Thyroid gland (tissue), 4 donors: ENCODE data around the gene EDIL3. TPM values are rescaled to one million over a fixed set of nuclear protein-coding genes. Genes with fewer than 3 reads are reported as not detected.
A peak's percentile ranks its signal among the peaks of the same experiment; 100 is the strongest.

Experiments
- DNase-seq, 2 donors: peaks; one replicate each; pipeline ENCODE4 v3.0.0-alpha.2; 2019
- H3K27ac ChIP-seq, 3 donors: fragments of 200-600 bp; sonication (generic); 1 replicate in 2 of 3; 2 replicates in 1 of 3; pipeline ENCODE4 v1.5.1; 2016 to 2019; ENCODE audit warnings: mild to moderate bottlenecking in 1 of 3, moderate library complexity in 1 of 3
- H3K27me3 ChIP-seq: fragments of 200-600 bp; sonication (generic); one replicate; pipeline ENCODE4 v1.5.1; 2019
- H3K36me3 ChIP-seq, 2 donors: fragments of 200-600 bp; sonication (generic); one replicate each; pipeline ENCODE4 v1.5.1; 2016 to 2019
- H3K4me1 ChIP-seq, 2 donors: fragments of 200-600 bp; sonication (generic); one replicate each; pipeline ENCODE4 v1.5.1; 2017 to 2019
- H3K4me3 ChIP-seq, 3 donors: fragments of 200-600 bp; sonication (generic); replicated peaks in 1 of 3; 1 replicate in 2 of 3; 2 replicates in 1 of 3; pipeline ENCODE4 v1.5.1; 2016; ENCODE audit warnings: mild to moderate bottlenecking in 1 of 3
- H3K9me3 ChIP-seq: fragments of 200-600 bp; sonication (generic); one replicate; pipeline ENCODE4 v1.5.1; 2017
- POLR2A ChIP-seq, 2 donors: fragments of 450-650 bp; IDR thresholded peaks; one replicate each; pipeline ENCODE4 v1.6.1; 2017; ENCODE audit warnings: antibody characterized with exemption in 2 of 2, mild to moderate bottlenecking in 2 of 2, moderate library complexity in 1 of 2
- WGBS, 2 donors: methylation state at CpG; one replicate each; pipeline ENCODE4 v1.1.5; 2017; 5-methylcytosine and 5-hydroxymethylcytosine counted together
- intact Hi-C: fragments of 100-400 bp; cut with DNase I; formaldehyde crosslinking; loops from one replicate; pipeline ENCODE4 v1.15.1; 2023
- total RNA-seq, 4 donors: library from RNA; depleted of rRNA; stranded (reverse); fragments of >200 nt; gene quantifications; one replicate each; pipeline ENCODE4 v1.2.3, GENCODE V29; 2016
- TF ChIP-seq, protein P1 (sequence below), 6 experiments: fragments of 200-600 bp in 3 of 6; fragments of 450-650 bp in 3 of 6; sonication (generic) in 3 of 6; IDR thresholded peaks; one replicate each; pipeline ENCODE4 v1.5.1; 2016 to 2019; ENCODE audit warnings: antibody characterized with exemption in 6 of 6, mild to moderate bottlenecking in 2 of 6, inconsistent platforms in 1 of 6, moderate library complexity in 1 of 6

Gene EDIL3
- total RNA-seq, 4 donors from 2014 or later: 2.0 to 5.5 (median 3.3) TPM

- TF ChIP-seq, protein P1, sequence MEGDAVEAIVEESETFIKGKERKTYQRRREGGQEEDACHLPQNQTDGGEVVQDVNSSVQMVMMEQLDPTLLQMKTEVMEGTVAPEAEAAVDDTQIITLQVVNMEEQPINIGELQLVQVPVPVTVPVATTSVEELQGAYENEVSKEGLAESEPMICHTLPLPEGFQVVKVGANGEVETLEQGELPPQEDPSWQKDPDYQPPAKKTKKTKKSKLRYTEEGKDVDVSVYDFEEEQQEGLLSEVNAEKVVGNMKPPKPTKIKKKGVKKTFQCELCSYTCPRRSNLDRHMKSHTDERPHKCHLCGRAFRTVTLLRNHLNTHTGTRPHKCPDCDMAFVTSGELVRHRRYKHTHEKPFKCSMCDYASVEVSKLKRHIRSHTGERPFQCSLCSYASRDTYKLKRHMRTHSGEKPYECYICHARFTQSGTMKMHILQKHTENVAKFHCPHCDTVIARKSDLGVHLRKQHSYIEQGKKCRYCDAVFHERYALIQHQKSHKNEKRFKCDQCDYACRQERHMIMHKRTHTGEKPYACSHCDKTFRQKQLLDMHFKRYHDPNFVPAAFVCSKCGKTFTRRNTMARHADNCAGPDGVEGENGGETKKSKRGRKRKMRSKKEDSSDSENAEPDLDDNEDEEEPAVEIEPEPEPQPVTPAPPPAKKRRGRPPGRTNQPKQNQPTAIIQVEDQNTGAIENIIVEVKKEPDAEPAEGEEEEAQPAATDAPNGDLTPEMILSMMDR (IDR thresholded peaks at IDR 0.05): no peak
- TF ChIP-seq POLR2A (IDR thresholded peaks at IDR 0.05): no peak
- H3K27me3 ChIP-seq: no peaks in the 10 kb centered on the region
- DNase-seq: no peak
- H3K36me3 ChIP-seq: no peaks in the 10 kb centered on the region
- no peaks in the 10 kb centered on the region for H3K4me1 ChIP-seq
- H3K9me3 ChIP-seq: no peaks in the 10 kb centered on the region
- H3K27ac ChIP-seq: no peak overlapping the region
- no peak overlapping the region for H3K4me3 ChIP-seq
- intact Hi-C loops: no loop called here
- 89 to 92% methylated on average over 1 of the region's 1 CpG for WGBS, 2 donors
These were observed 12.7 kb upstream of the EDIL3 start for GRCh38 chr5:84397385-84397784.

DNA sequence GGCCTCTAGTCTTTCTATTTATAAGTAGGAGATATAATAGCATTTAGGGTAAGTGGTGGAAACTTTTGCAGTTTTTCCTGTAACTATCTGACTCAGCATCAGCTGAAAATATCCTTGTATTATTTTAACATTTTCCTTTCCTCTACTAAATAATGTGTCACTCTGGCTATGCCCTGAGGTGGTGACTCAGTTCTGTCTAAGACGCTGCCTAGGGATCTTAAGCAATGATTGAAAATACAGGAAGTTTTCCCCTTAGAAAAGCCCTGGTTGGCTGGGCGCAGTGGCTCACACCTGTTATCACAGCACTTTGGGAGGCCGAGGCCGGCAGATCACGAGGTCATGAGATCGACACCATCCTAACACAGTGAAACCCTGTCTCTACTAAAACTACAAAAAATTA is 9.3 kb upstream of the EDIL3 start:
- intact Hi-C loops: no loop called here

GRCh38 chr5:84392836-84393235 is 8.2 kb upstream of the EDIL3 start:
- no peak overlapping the region for H3K27ac ChIP-seq
- WGBS, 2 donors: 90% methylated on average over 2 of the region's 2 CpGs
- intact Hi-C loops: no loop called here

More for the DNA sequence above, 9.3 kb upstream of the EDIL3 start:
- Histone ChIP-seq H3K9me3 (no peaks in the 10 kb centered on the region), H3K36me3 (no peaks in the 10 kb centered on the region), H3K27ac (no peak overlapping the region), H3K4me3 (no peak overlapping the region), H3K4me1 (no peaks in the 10 kb centered on the region), H3K27me3 (no peaks in the 10 kb centered on the region)
- DNase-seq: no peak
- TF ChIP-seq, protein P1 (IDR thresholded peaks at IDR 0.05): no peak
- no peak for TF ChIP-seq POLR2A (IDR thresholded peaks at IDR 0.05)
- WGBS, 2 donors: 88% methylated on average over 6 of the region's 6 CpGs

GRCh38 chr5:84385705-84386104 is 1.0 kb upstream of the EDIL3 start:
- Histone ChIP-seq H3K27me3 (peaks cover 10% of the 10 kb centered on the region), H3K27ac (no peak overlapping the region), H3K4me1 (peaks cover 3 to 23% of the 10 kb centered on the region in 2 donors), H3K4me3 (no peak overlapping the region), H3K9me3 (no peaks in the 10 kb centered on the region), H3K36me3 (no peaks in the 10 kb centered on the region)
- no peak for DNase-seq
- 73 to 79% methylated on average over 2 of the region's 2 CpGs for WGBS, 2 donors
- TF ChIP-seq, protein P1 (IDR thresholded peaks at IDR 0.05): no peak
- no peak for TF ChIP-seq POLR2A (IDR thresholded peaks at IDR 0.05)
- intact Hi-C loops: no loop called here

More at GRCh38 chr5:84392836-84393235, 8.2 kb upstream of the EDIL3 start:
- Histone ChIP-seq H3K4me1 (no peaks in the 10 kb centered on the region), H3K9me3 (no peaks in the 10 kb centered on the region), H3K4me3 (no peak overlapping the region), H3K27me3 (no peaks in the 10 kb centered on the region), H3K36me3 (no peaks in the 10 kb centered on the region)
- no peak for TF ChIP-seq POLR2A (IDR thresholded peaks at IDR 0.05)
- TF ChIP-seq, protein P1 (IDR thresholded peaks at IDR 0.05): no peak
- DNase-seq: no peak

GRCh38 chr5:84383816-84384603 is 670 bp downstream of the EDIL3 start:
- Histone ChIP-seq H3K4me1 (peaks cover 3 to 23% of the 10 kb centered on the region in 2 donors), H3K9me3 (no peaks in the 10 kb centered on the region), H3K36me3 (no peaks in the 10 kb centered on the region), H3K27me3 (peaks cover 10% of the 10 kb centered on the region), H3K27ac (no peak overlapping the region), H3K4me3 (peak overlapping the region in 2 of 3 donors; percentile 19 to 29)
- intact Hi-C loops: no loop called here
- no peak for DNase-seq
- WGBS, 2 donors: 0 to 2% methylated on average over 27 to 48 of the region's 73 CpGs
- TF ChIP-seq, protein P1 (IDR thresholded peaks at IDR 0.05): no peak
- no peak for TF ChIP-seq POLR2A (IDR thresholded peaks at IDR 0.05)
